HCT116 (cell line): ENCODE measurements around the gene GRM8. TPM values are rescaled to one million over a fixed set of nuclear protein-coding genes. Genes with fewer than 3 reads are reported as not detected.

ENCODE experiments used
- ATAC-seq: fragments of 200-7000 bp; cut with Tn5 transposase; 2 replicates; pipeline ENCODE4 v1.9.1; 2020; ENCODE audit warnings: mild to moderate bottlenecking, moderate library complexity
- BruUV-seq: library from RNA; stranded (reverse); fragments of 400-500 nt; replicated peaks from 2 replicates; lab custom pipeline; 2021; lab: Mats Ljungman, UMichigan
- CTCF ChIA-PET: fragments of 300-600 bp; sonication (Branson Sonifier 250); formaldehyde crosslinking; loops from one replicate; lab custom pipeline; 2021; ENCODE audit warnings: antibody characterized with exemption; lab: Charles Lee
- POLR2A ChIA-PET: fragments of 300-600, 350-600 bp; sonication (Branson Sonifier 250); formaldehyde crosslinking; loops from one replicate; lab custom pipeline; 2021; ENCODE audit warnings: antibody characterized with exemption; lab: Charles Lee
- RAD21 ChIA-PET, 2 experiments: fragments of 300-600 bp; sonication (Branson Sonifier 250); formaldehyde crosslinking; loops; one replicate each; lab custom pipeline; 2023; ENCODE audit warnings: low total read pairs in 2 of 2; ENCODE audit not compliant: uncharacterized antibody in 2 of 2, unreplicated experiment in 2 of 2, low non-redundant PET in 1 of 2; lab: Charles Lee
- DNase-seq: peaks from one replicate; pipeline ENCODE4 v3.0.0-alpha.2; 2010; ENCODE audit warnings: low read depth, low spot score
- H2AFZ ChIP-seq: fragments of 200-600 bp; shearing (Covaris generic), sonication (generic); 2 replicates; pipeline ENCODE4 v1.6.1; 2017; ENCODE audit warnings: low read depth, mixed run types, mixed read lengths, antibody characterized with exemption, low read length; ENCODE audit not compliant: poor library complexity, severe bottlenecking
- H3K27ac ChIP-seq: 2 replicates; pipeline ENCODE4 v1.5.1; 2012; ENCODE audit warnings: low read depth, low read length
- H3K27me3 ChIP-seq: fragments of 200-600 bp; sonication (generic); 2 replicates; pipeline ENCODE4 v1.6.1; 2016; ENCODE audit warnings: mixed run types, low read length, mixed read lengths; ENCODE audit not compliant: insufficient read depth
- H3K36me3 ChIP-seq, 2 experiments: fragments of 200-500 bp in 1 of 2; fragments of 200-600 bp in 1 of 2; sonication (Bioruptor generic) in 1 of 2; sonication (generic) in 1 of 2; 2 replicates each; pipeline versions ENCODE4 v1.5.1 to v1.6.1; 2014 to 2016; ENCODE audit warnings: low read length in 2 of 2, inconsistent platforms in 1 of 2, mixed read lengths in 1 of 2, mixed run types in 1 of 2; ENCODE audit not compliant: insufficient read depth in 2 of 2, control insufficient read depth in 1 of 2
- H3K4me1 ChIP-seq, 2 experiments: fragments of 200-600 bp in 1 of 2; sonication (generic) in 1 of 2; 2 replicates each; pipeline versions ENCODE4 v1.5.1 to v1.6.1; 2012 to 2017; ENCODE audit warnings: low read length in 2 of 2, inconsistent platforms in 1 of 2, mild to moderate bottlenecking in 1 of 2, mixed read lengths in 1 of 2, mixed run types in 1 of 2, moderate library complexity in 1 of 2; ENCODE audit not compliant: insufficient read depth in 2 of 2, control insufficient read depth in 1 of 2
- H3K4me2 ChIP-seq: fragments of 200-600 bp; sonication (generic); 2 replicates; pipeline ENCODE4 v1.6.1; 2017; ENCODE audit warnings: mixed run types, low read length, mixed read lengths
- H3K4me3 ChIP-seq, 2 experiments: fragments of 200-600 bp in 1 of 2; sonication (generic) in 1 of 2; replicated peaks in 1 of 2; 2 replicates each; pipeline ENCODE4 v1.5.1; 2011 to 2016; ENCODE audit warnings: low read length in 2 of 2, control low read depth in 1 of 2, low read depth in 1 of 2, mild to moderate bottlenecking in 1 of 2, mixed read lengths in 1 of 2, mixed run types in 1 of 2
- H3K79me2 ChIP-seq: fragments of 200-600 bp; sonication (generic); 2 replicates; pipeline ENCODE4 v1.6.1; 2017; ENCODE audit warnings: mild to moderate bottlenecking, mixed run types, low read length, moderate library complexity, mixed read lengths; ENCODE audit not compliant: insufficient read depth
- H3K9ac ChIP-seq: fragments of 200-600 bp; sonication (generic); 2 replicates; pipeline ENCODE4 v1.6.1; 2016; ENCODE audit warnings: low read length, mixed read lengths
- H3K9me2 ChIP-seq: fragments of 200-600 bp; sonication (generic), shearing (Covaris generic); 2 replicates; pipeline ENCODE4 v1.6.1; 2017; ENCODE audit warnings: mixed run types, mild to moderate bottlenecking, moderate library complexity; ENCODE audit not compliant: insufficient read depth
- H3K9me3 ChIP-seq, 2 experiments: fragments of 200-500 bp in 1 of 2; fragments of 200-600 bp in 1 of 2; sonication (Bioruptor generic) in 1 of 2; sonication (generic) in 1 of 2; 2 replicates each; pipeline ENCODE4 v1.6.1; 2014 to 2017; ENCODE audit warnings: low read length in 2 of 2, mixed read lengths in 2 of 2, inconsistent platforms in 1 of 2, low read depth in 1 of 2, mild to moderate bottlenecking in 1 of 2, mixed run types in 1 of 2, moderate library complexity in 1 of 2; ENCODE audit not compliant: control insufficient read depth in 1 of 2, insufficient read depth in 1 of 2
- H4K20me1 ChIP-seq: fragments of 200-600 bp; sonication (generic), shearing (Covaris generic); 2 replicates; pipeline ENCODE4 v1.6.1; 2017; ENCODE audit warnings: mixed run types, mild to moderate bottlenecking, moderate library complexity; ENCODE audit not compliant: insufficient read depth
- CBX3 ChIP-seq: IDR thresholded peaks from 2 replicates; pipeline ENCODE4 v1.6.1; 2012; ENCODE audit warnings: low read depth
- POLR2AphosphoS5 ChIP-seq: IDR thresholded peaks from 2 replicates; pipeline ENCODE4 v1.6.1; 2011; ENCODE audit warnings: mild to moderate bottlenecking, low read depth, low read length, moderate library complexity
- RAD21 ChIP-seq: IDR thresholded peaks from 2 replicates; pipeline ENCODE4 v1.6.1; 2012; ENCODE audit warnings: low read depth, mild to moderate bottlenecking
- intact Hi-C: fragments of 100-400 bp; cut with micrococcal nuclease; formaldehyde crosslinking; loops from 2 replicates; pipeline ENCODE4 v1.10.0; 2022
- total RNA-seq: library from RNA; stranded (reverse); gene quantifications from one replicate; pipeline ENCODE4 v1.2.1, GENCODE V29; 2021; ENCODE audit not compliant: unreplicated experiment

GRM8 gene
- total RNA-seq, 1 experiment from 2014 or later = 0.05 TPM

DNA sequence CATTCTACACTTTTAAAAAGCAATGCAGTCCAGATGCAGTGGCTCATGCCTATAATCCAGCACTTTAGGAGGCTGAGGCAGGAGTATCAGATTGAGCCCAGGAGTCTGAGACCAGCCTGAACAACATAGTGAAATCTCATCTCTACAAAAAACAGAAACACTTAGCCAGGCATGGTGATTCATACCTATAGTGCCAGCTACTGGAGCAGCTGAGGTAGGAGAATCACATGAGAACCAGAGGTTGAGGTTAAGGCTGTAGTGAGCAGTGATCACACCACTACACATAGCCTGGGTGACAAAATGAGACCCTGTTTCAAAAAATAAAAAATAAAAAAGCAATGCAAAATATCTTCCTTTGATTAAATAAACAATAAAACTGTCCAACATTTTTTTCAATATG is 205.2 kb downstream of the GRM8 start:
- no peaks in the 10 kb centered on the region for H3K4me1 ChIP-seq
- no TSS peak for BruUV-seq
- no peak for ATAC-seq
- CTCF ChIA-PET = no interaction called here
- H2AFZ ChIP-seq = no peak overlapping the region
- RAD21 ChIA-PET = no interaction called here
- no peak overlapping the region for H3K9ac ChIP-seq
- H3K4me2 ChIP-seq = no peak overlapping the region
- H3K9me2 ChIP-seq = no peaks in the 10 kb centered on the region
- no peak for TF ChIP-seq POLR2AphosphoS5
- TF ChIP-seq CBX3 = no peak
- TF ChIP-seq, all 23 proteins: peak for 0
- POLR2A ChIA-PET = no interaction called here
- intact Hi-C loops = no loop called here
- no peak for DNase-seq
- H3K4me3 ChIP-seq = no peak overlapping the region
- H3K36me3 ChIP-seq = no peaks in the 10 kb centered on the region
- no peaks in the 10 kb centered on the region for H4K20me1 ChIP-seq
- no peaks in the 10 kb centered on the region for H3K9me3 ChIP-seq
- H3K27ac ChIP-seq = no peak overlapping the region
- no peaks in the 10 kb centered on the region for H3K79me2 ChIP-seq
- peaks cover 11% of the 10 kb centered on the region; the same call in 1 of the 2 replicates for H3K27me3 ChIP-seq

DNA sequence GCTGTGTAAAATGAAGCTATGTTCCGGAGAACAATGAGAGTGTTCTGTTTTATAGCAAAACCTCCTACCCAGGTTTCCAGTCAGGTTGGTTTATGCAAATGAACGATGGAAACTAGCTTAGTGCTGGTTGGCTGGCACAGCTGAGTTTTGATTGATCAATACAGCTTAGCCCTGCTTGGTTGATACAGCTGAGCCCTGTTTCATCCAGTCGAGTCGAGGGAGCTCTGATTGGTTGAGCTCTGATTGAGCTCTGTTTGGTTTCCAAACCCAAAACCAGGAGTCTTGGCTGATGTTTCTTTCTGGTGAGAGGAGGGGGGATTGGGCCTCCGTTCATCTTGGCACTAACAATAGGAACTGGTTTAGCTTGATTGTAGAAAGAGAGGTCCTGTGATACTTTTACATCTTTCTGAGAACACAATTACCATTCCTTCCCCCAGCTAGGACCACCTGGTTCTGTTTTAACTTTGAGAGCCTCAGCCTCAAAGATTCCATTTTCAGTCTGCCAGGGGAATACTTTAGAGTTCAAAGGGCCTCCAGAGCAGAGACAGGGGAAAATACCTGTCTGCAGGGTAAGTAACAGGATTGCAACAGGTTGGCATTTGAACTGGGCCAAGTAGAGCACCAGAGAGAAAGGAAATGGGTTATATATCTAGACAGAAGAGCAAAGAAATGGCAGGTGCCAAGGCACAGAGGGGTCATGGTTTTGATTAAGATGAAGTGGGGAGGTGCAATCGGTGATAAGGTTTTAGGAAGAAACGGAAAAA is 210.9 kb downstream of the GRM8 start:
- no peak overlapping the region for H3K27ac ChIP-seq
- no peaks in the 10 kb centered on the region for H3K4me1 ChIP-seq
- H3K4me2 ChIP-seq = no peak overlapping the region
- no peak for ATAC-seq
- no peaks in the 10 kb centered on the region for H4K20me1 ChIP-seq
- H3K79me2 ChIP-seq = no peaks in the 10 kb centered on the region
- DNase-seq = no peak
- ChIA-PET CTCF (no interaction called here), RAD21 (no interaction called here), POLR2A (no interaction called here)
- H3K4me3 ChIP-seq = no peak overlapping the region
- no peaks in the 10 kb centered on the region for H3K9me2 ChIP-seq
- H2AFZ ChIP-seq = no peak overlapping the region
- no peak for TF ChIP-seq RAD21
- peaks cover 7% of the 10 kb centered on the region; the same call in 1 of the 2 replicates for H3K27me3 ChIP-seq
- intact Hi-C loops = no loop called here
- no TSS peak for BruUV-seq
- H3K36me3 ChIP-seq = no peaks in the 10 kb centered on the region
- H3K9me3 ChIP-seq = no peaks in the 10 kb centered on the region
- H3K9ac ChIP-seq = no peak overlapping the region
